Stomach (tissue), 9 donors: ENCODE measurements around the gene TYROBP. TPM values are rescaled to one million over a fixed set of nuclear protein-coding genes. Genes with fewer than 3 reads are reported as not detected.
A peak's percentile ranks its signal among the peaks of the same experiment; 100 is the strongest.

Experiments
- DNase-seq, 2 donors: peaks; one replicate each; pipeline versions ENCODE4 v3.0.0 to v3.0.0-alpha.2; 2013 to 2019
- H3K27ac ChIP-seq, 5 donors: fragments of 200-600 bp in 4 of 5; sonication (generic) in 4 of 5; one replicate each; pipeline ENCODE4 v1.5.1; 2013 to 2019; ENCODE audit warnings: mild to moderate bottlenecking in 1 of 5, moderate library complexity in 1 of 5
- H3K27me3 ChIP-seq, 3 donors: fragments of 200-600 bp; sonication (generic); one replicate each; pipeline ENCODE4 v1.5.1; 2017 to 2019; ENCODE audit warnings: mixed run types in 1 of 3
- H3K36me3 ChIP-seq, 4 donors: fragments of 200-600 bp; sonication (generic); 1 replicate in 3 of 4; 2 replicates in 1 of 4; pipeline ENCODE4 v1.5.1; 2016 to 2019
- H3K4me1 ChIP-seq, 4 donors: fragments of 200-600 bp; sonication (generic); one replicate each; pipeline ENCODE4 v1.5.1; 2016 to 2019
- H3K4me3 ChIP-seq, 4 donors: fragments of 200-600 bp; sonication (generic) in 3 of 4; one replicate each; pipeline ENCODE4 v1.5.1; 2016 to 2019; ENCODE audit warnings: mild to moderate bottlenecking in 1 of 4
- H3K9me3 ChIP-seq, 4 donors: fragments of 200-600 bp; sonication (generic); one replicate each; pipeline ENCODE4 v1.5.1; 2016 to 2019
- CTCF ChIP-seq, 7 experiments: fragments of 450-650 bp in 4 of 7; fragments of 200-600 bp in 3 of 7; sonication (generic) in 3 of 7; IDR thresholded peaks; one replicate each; pipeline ENCODE4 v1.5.1; 2016 to 2019; ENCODE audit warnings: antibody characterized with exemption in 7 of 7, control low read depth in 2 of 7, mild to moderate bottlenecking in 1 of 7
- EP300 ChIP-seq: sonication (generic); formaldehyde crosslinking; IDR thresholded peaks from one replicate; pipeline ENCODE4 v1.6.1; 2017; ENCODE audit warnings: antibody characterized with exemption
- POLR2A ChIP-seq, 4 donors: fragments of 450-650 bp; IDR thresholded peaks; one replicate each; pipeline ENCODE4 v1.6.1; 2016; ENCODE audit warnings: antibody characterized with exemption in 4 of 4, control low read depth in 2 of 4, mild to moderate bottlenecking in 1 of 4, moderate library complexity in 1 of 4
- POLR2AphosphoS5 ChIP-seq, 3 donors: sonication (generic); formaldehyde crosslinking; IDR thresholded peaks; one replicate each; pipeline ENCODE4 v1.6.1; 2016; ENCODE audit warnings: antibody characterized with exemption in 3 of 3
- WGBS, 5 donors: extraction: QIAGEN DNeasy Blood & Tissue Kit in 3 of 5; methylation state at CpG; one replicate each; pipeline versions ENCODE4 v1.1.5 to v1.1.7; 2013 to 2018; 5-methylcytosine and 5-hydroxymethylcytosine counted together
- intact Hi-C: fragments of 100-400 bp; cut with DNase I; formaldehyde crosslinking; loops from one replicate; pipeline ENCODE4 v1.15.1; 2023; ENCODE audit warnings: low total_unique reads
- polyA plus RNA-seq, 3 donors: library from polyadenylated mRNA; stranded (reverse); fragments of 200-250 nt; gene quantifications; one replicate each; pipeline ENCODE4 v1.2.3, GENCODE V29; 2013
- total RNA-seq, 5 donors: library from RNA; depleted of rRNA; stranded (reverse); fragments of >200 nt; gene quantifications; one replicate each; pipeline versions ENCODE4 v1.1.0 to v1.2.3, GENCODE V29; 2014 to 2016
- donor health status: healthy with polysubstance abuse.
- donor health status: Bipolar disorder and iron deficiency.
- donor health status: healthy.

TYROBP gene
- total and polyA plus RNA-seq, 8 donors, result 9.4 to 106 (median 55.4) TPM; not detected in 2

DNA sequence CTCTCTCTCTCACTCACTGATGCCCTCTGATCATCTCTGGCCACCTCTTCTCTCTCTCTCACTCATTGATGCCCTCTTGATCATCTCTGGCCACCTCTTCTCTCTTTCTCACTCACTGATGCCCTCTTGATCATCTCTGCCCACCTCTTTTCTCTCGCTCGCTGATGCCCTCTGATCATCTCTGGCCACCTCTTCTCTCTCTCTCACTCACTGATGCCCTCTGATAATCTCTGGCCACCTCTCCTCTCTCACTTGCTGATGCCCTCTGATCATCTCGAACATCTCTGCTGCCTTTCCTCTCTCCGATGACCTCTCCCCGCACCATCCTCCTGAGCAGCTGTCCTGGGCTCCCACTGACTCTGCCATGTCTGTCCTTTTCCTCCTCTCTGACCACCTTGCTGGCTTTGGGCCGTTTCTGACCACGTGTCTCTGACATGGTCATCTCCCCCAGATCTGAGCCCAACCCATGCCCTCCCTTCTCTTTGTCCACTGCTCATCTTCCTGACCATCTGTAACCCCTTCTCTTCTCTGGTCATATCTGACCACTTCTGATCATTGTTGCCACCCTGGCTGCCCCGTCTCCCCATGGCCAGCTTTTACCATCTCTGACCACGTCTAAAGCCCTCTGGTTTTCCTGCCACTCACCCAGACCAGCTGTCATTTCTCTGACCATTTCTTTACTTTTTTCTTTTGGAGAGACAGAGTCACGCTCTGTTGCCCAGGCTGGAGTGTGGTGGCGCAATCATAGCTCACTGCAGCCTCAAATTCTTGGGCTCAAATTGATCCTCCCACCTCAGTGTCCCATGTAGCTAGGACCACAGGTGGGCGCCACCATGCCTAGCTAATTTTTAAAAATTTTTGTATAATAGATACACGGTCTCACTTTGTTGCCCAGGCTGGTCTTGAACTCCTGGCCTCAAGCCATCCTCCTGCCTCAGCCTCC is 30.5 kb upstream of the TYROBP start:
- H3K27me3 ChIP-seq, result peaks cover 0 to 5% (median 0%) of the 10 kb centered on the region in 3 donors
- 70 to 82% (median 78%) methylated on average over 13 of the region's 13 CpGs for WGBS, 5 donors
- TF ChIP-seq EP300 (no peak), POLR2AphosphoS5 (IDR thresholded peaks at IDR 0.05) (no peak), POLR2A (IDR thresholded peaks at IDR 0.05) (no peak), CTCF (IDR thresholded peaks at IDR 0.05) (no peak)
- H3K4me3 ChIP-seq, result peak overlapping the region in 2 of 4 donors; percentile 68 to 82
- peaks cover 18 to 47% (median 38%) of the 10 kb centered on the region in 4 donors for H3K36me3 ChIP-seq
- no peaks in the 10 kb centered on the region for H3K9me3 ChIP-seq
- no peak for DNase-seq
- peak overlapping the region in 1 of 5 donors; percentile 92 for H3K27ac ChIP-seq
- peaks cover 25 to 45% (median 33%) of the 10 kb centered on the region in 4 donors for H3K4me1 ChIP-seq
- intact Hi-C loops, result no loop called here

- H3K36me3 ChIP-seq, result peaks cover 18 to 41% (median 35%) of the 10 kb centered on the region in 4 donors
- TF ChIP-seq POLR2A (IDR thresholded peaks at IDR 0.05) (no peak), POLR2AphosphoS5 (IDR thresholded peaks at IDR 0.05) (no peak), CTCF (IDR thresholded peaks at IDR 0.05) (no peak)
- H3K4me3 ChIP-seq, result peak overlapping the region; percentile 68 to 83 (median 78)
- peaks cover 0 to 5% (median 0%) of the 10 kb centered on the region in 3 donors for H3K27me3 ChIP-seq
- peak overlapping the region in 4 of 5 donors; percentile 84 to 92 (median 88) for H3K27ac ChIP-seq
- 40 to 47% (median 42%) methylated on average over 12 to 14 of the region's 14 CpGs for WGBS, 5 donors
- peaks cover 25 to 45% (median 33%) of the 10 kb centered on the region in 4 donors for H3K4me1 ChIP-seq
- no peaks in the 10 kb centered on the region for H3K9me3 ChIP-seq
- DNase-seq, result no peak
- intact Hi-C loops, result no loop called here
These were observed 29.5 kb upstream of the TYROBP start for GRCh38 chr19:35937345-35938281.

GRCh38 chr19:35936738-35937268 is 28.7 kb upstream of the TYROBP start:
- intact Hi-C loops, result no loop called here
- TF ChIP-seq POLR2A (IDR thresholded peaks at IDR 0.05) (no peak), POLR2AphosphoS5 (IDR thresholded peaks at IDR 0.05) (no peak), CTCF (IDR thresholded peaks at IDR 0.05) (no peak), EP300 (no peak)
- Histone ChIP-seq H3K9me3 (no peaks in the 10 kb centered on the region), H3K4me3 (peak overlapping the region; percentile 68 to 83 (median 78)), H3K36me3 (peaks cover 15 to 33% (median 27%) of the 10 kb centered on the region in 4 donors), H3K4me1 (peaks cover 25 to 50% (median 36%) of the 10 kb centered on the region in 4 donors), H3K27ac (peak overlapping the region; percentile 45 to 92 (median 87)), H3K27me3 (peaks cover 0 to 5% (median 0%) of the 10 kb centered on the region in 3 donors)
- DNase-seq, result no peak
- WGBS, 5 donors, result 18 to 26% (median 24%) methylated on average over 10 to 11 of the region's 11 CpGs
